A673 (cell line): ENCODE measurements around the gene WWTR1. TPM values are rescaled to one million over a fixed set of nuclear protein-coding genes. Genes with fewer than 3 reads are reported as not detected.
A peak's percentile ranks its signal among the peaks of the same experiment; 100 is the strongest.

Experiments used
- BruUV-seq: library from RNA; stranded (reverse); fragments of 400-500 nt; replicated peaks from 2 replicates; lab custom pipeline; 2021; lab: Mats Ljungman, UMichigan
- CTCF ChIA-PET: fragments of 300-600 bp; sonication (Branson Sonifier 250); formaldehyde crosslinking; loops from one replicate; lab custom pipeline; 2022; ENCODE audit warnings: antibody characterized with exemption; lab: Charles Lee
- POLR2A ChIA-PET: fragments of 300-600 bp; sonication (Branson Sonifier 250); formaldehyde crosslinking; loops from one replicate; lab custom pipeline; 2022; ENCODE audit warnings: antibody characterized with exemption; ENCODE audit not compliant: low non-redundant PET; lab: Charles Lee
- DNase-seq: peaks from one replicate; pipeline ENCODE4 v3.0.0-alpha.2; 2015; ENCODE audit warnings: low spot score
- H3K27ac ChIP-seq: fragments of 200-600 bp; sonication (generic); 2 replicates; pipeline ENCODE4 v1.5.1; 2016; ENCODE audit warnings: mixed run types, low read depth, mild to moderate bottlenecking, mixed read lengths, antibody characterized with exemption, low read length; ENCODE audit not compliant: poor library complexity, severe bottlenecking
- H3K27me3 ChIP-seq: fragments of 200-600 bp; sonication (generic); replicated peaks from 2 replicates; pipeline ENCODE4 v1.6.1; 2017; ENCODE audit warnings: mixed run types, low read depth, mild to moderate bottlenecking, mixed read lengths, antibody characterized with exemption, low read length; ENCODE audit not compliant: insufficient read depth, poor library complexity
- H3K36me3 ChIP-seq: fragments of 200-600 bp; sonication (generic); 2 replicates; pipeline ENCODE4 v1.6.1; 2016; ENCODE audit warnings: mixed run types, mild to moderate bottlenecking, mixed read lengths, antibody characterized with exemption, low read length; ENCODE audit not compliant: insufficient read depth, poor library complexity, severe bottlenecking
- H3K4me1 ChIP-seq: fragments of 200-600 bp; sonication (generic); 2 replicates; pipeline ENCODE4 v1.6.1; 2017; ENCODE audit warnings: mixed run types, mild to moderate bottlenecking, mixed read lengths, antibody characterized with exemption, low read length; ENCODE audit not compliant: insufficient read depth, poor library complexity, severe bottlenecking
- H3K4me3 ChIP-seq: fragments of 200-600 bp; sonication (generic); 2 replicates; pipeline ENCODE4 v1.5.1; 2016; ENCODE audit warnings: low read depth, mixed run types, mild to moderate bottlenecking, mixed read lengths, low read length; ENCODE audit not compliant: poor library complexity, severe bottlenecking
- H3K9me3 ChIP-seq: fragments of 200-600 bp; sonication (generic); 2 replicates; pipeline ENCODE4 v1.6.1; 2016; ENCODE audit warnings: mixed run types, low read depth, mild to moderate bottlenecking, mixed read lengths, antibody characterized with exemption, low read length; ENCODE audit not compliant: poor library complexity, severe bottlenecking
- CTCF ChIP-seq: fragments of 300-800, 200-600 bp; sonication (generic); conservative IDR thresholded peaks from 2 replicates; pipeline ENCODE4 v1.5.1; 2017; ENCODE audit warnings: low read depth, mild to moderate bottlenecking, antibody characterized with exemption, low read length, moderate library complexity, mixed read lengths
- EZH2 ChIP-seq: fragments of 200-600 bp; sonication (generic); IDR thresholded peaks from 2 replicates; pipeline ENCODE4 v1.6.1; 2017; ENCODE audit warnings: borderline replicate concordance, low read depth, mild to moderate bottlenecking, mixed read lengths, antibody characterized with exemption, low read length; ENCODE audit not compliant: poor library complexity, severe bottlenecking
- intact Hi-C: fragments of 100-400 bp; cut with micrococcal nuclease; formaldehyde crosslinking; loops from one replicate; pipeline ENCODE4 v1.10.0; 2022; ENCODE audit not compliant: unreplicated experiment
- total RNA-seq: library from RNA; stranded (reverse); gene quantifications from 2 replicates; pipeline ENCODE4 v1.2.3, GENCODE V29; 2021

Gene WWTR1
- total RNA-seq, 1 experiment from 2014 or later = 76.8 TPM

DNA sequence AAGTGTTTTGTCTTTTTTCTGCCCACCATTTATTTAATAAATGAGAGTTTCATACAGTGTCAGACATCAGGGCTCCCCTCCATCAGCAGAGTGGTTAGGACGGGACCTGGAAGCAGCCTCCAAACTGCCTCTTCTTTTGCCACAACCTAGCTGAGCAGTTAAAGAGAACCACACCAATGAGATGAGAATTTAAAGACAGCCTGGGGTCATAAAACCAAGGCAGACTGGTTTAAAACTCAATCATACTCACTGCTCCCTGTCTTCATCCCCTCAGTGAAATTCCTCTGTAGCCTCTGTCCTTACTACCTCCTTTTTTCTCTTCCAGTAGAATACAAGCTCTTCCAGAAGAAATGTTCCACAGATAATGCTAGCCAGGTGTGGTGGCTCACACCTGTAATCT is 78.7 kb downstream of the WWTR1 start:
- POLR2A ChIA-PET = interaction anchor here (0.6 kb wide), 1 partner anchor 75 kb away, joined by 3 read pairs; no protein-coding TSS in a partner anchor
- peaks cover 95% of the 10 kb centered on the region for H3K4me1 ChIP-seq
- H3K4me3 ChIP-seq = no peak overlapping the region
- intact Hi-C loops = loop anchor here (5.0 kb wide), 1 partner anchor 78 kb away; the partner anchor contains the start of gene WWTR1
- H3K27ac ChIP-seq = peak overlapping the region; percentile 96
- BruUV-seq = no TSS peak
- H3K9me3 ChIP-seq = no peaks in the 10 kb centered on the region
- H3K36me3 ChIP-seq = no peaks in the 10 kb centered on the region
- no peak for TF ChIP-seq CTCF
- no peak for TF ChIP-seq EZH2
- H3K27me3 ChIP-seq = no peaks in the 10 kb centered on the region
- CTCF ChIA-PET = no interaction called here
- DNase-seq = no peak

DNA sequence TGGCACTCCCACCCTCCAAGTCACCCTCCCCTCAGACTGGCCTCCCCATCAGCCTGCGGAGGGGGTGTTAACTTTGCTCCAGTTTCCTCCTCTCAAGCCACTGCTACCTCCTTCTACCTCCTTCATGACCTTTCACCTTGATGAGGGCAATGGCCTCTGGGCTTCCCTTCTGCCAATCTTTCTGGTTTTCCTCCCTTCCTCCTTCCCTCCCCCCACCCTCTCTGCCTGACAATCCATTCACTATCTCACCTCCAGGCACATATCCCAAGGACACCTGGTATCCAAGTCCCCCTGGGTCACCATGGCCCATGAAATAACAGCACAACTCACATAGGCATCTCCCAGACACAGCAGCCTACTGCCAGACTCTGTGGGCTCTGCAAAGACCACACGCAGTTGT is 80.0 kb downstream of the WWTR1 start:
- intact Hi-C loops = loop anchor here (5.0 kb wide), 1 partner anchor 80 kb away; the partner anchor contains the start of gene WWTR1
- no peaks in the 10 kb centered on the region for H3K27me3 ChIP-seq
- ChIA-PET CTCF (interaction anchor here (0.6 kb wide), 1 partner anchor 11 kb away, joined by 3 read pairs; no protein-coding TSS in a partner anchor), POLR2A (no interaction called here)
- TF ChIP-seq EZH2 (no peak), CTCF (no peak)
- H3K27ac ChIP-seq = peak overlapping the region; percentile 96
- no peaks in the 10 kb centered on the region for H3K9me3 ChIP-seq
- H3K36me3 ChIP-seq = no peaks in the 10 kb centered on the region
- no TSS peak for BruUV-seq
- H3K4me1 ChIP-seq = peaks cover 88% of the 10 kb centered on the region
- no peak for DNase-seq
- no peak overlapping the region for H3K4me3 ChIP-seq

GRCh38 chr3:149575961-149576564 is 81.8 kb downstream of the WWTR1 start:
- no peak for TF ChIP-seq EZH2
- TF ChIP-seq CTCF = no peak
- no peaks in the 10 kb centered on the region for H3K27me3 ChIP-seq
- H3K4me1 ChIP-seq = peaks cover 77% of the 10 kb centered on the region
- BruUV-seq = TSS peak; percentile 74
- intact Hi-C loops = loop anchor here (5.0 kb wide), 1 partner anchor 81 kb away; the partner anchor contains the start of gene WWTR1
- ChIA-PET CTCF (interaction anchor here (0.6 to 1.3 kb wide), 3 partner anchors 17 to 208 kb away, joined by 3 read pairs; no protein-coding TSS in a partner anchor), POLR2A (interaction anchor here (0.6 kb wide), 1 partner anchor 82 kb away, joined by 3 read pairs; the partner anchor contains the start of gene WWTR1)
- peaks cover 8% of the 10 kb centered on the region for H3K36me3 ChIP-seq
- DNase-seq = peak; percentile 97
- peak overlapping the region; percentile 26 for H3K4me3 ChIP-seq
- H3K27ac ChIP-seq = peak overlapping the region; percentile 96
- no peaks in the 10 kb centered on the region for H3K9me3 ChIP-seq
